ENCODE measurements around the gene RASAL1.

The RASAL1 gene, protein sequence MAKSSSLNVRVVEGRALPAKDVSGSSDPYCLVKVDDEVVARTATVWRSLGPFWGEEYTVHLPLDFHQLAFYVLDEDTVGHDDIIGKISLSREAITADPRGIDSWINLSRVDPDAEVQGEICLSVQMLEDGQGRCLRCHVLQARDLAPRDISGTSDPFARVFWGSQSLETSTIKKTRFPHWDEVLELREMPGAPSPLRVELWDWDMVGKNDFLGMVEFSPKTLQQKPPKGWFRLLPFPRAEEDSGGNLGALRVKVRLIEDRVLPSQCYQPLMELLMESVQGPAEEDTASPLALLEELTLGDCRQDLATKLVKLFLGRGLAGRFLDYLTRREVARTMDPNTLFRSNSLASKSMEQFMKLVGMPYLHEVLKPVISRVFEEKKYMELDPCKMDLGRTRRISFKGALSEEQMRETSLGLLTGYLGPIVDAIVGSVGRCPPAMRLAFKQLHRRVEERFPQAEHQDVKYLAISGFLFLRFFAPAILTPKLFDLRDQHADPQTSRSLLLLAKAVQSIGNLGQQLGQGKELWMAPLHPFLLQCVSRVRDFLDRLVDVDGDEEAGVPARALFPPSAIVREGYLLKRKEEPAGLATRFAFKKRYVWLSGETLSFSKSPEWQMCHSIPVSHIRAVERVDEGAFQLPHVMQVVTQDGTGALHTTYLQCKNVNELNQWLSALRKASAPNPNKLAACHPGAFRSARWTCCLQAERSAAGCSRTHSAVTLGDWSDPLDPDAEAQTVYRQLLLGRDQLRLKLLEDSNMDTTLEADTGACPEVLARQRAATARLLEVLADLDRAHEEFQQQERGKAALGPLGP

GRCh38 chr12:113135178-113136127 is at the start of gene RASAL1:
RASAL1 (minus strand) TSS chr12:113135761; CDS start chr12:113135462, 299 bp downstream.
- peak; percentile 52 for DNase-seq

GRCh38 chr12:113184900-113185179 is 49.3 kb upstream of the RASAL1 start:
- DNase-seq, result peak; percentile 78

GRCh38 chr12:113184098-113184899 is 48.7 kb upstream of the RASAL1 start:
- DNase-seq, result no peak

- no peak for DNase-seq
These were observed 47.5 kb upstream of the RASAL1 start for GRCh38 chr12:113183030-113183589.

DNA sequence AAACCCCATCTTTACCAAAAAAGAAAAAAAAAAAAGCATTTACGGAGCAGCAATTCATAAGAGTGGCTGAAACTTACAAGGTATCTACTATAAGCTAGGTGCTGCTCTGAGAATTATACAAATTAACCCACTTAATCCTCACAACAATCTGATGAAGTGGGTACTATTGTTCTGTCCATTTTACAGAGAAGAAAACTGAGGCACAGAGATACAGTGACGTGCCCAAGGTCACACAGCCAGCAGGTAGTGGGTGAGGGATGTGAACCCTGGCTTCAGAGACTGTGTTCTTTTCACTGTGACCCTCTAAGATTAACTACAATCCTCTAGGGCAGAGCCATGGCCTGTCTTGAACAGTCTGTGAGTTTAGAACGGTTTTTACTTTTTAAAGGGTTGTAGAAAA is 46.4 kb upstream of the RASAL1 start:
- no peak for DNase-seq

DNA sequence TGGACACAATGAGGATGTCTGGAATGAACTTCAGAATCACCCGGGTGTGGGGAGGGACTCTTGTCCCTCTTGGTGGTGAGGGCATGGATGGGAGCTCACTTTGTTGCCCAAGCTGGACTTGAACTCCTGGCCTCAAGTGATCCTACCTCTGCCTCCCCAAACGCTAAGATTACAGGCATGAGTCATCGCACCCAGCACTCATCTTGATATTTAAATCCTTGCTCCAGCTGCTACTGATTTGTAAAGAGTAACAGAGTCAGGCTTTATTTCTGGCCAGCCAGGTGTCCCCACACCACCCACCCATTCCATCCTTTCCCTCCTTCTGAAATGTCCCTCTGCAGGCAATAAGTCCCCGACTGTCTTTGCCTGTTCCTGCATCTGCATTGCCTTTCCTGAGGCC is 44.8 kb upstream of the RASAL1 start:
- no peak for DNase-seq

GRCh38 chr12:113179023-113179422 is 43.5 kb upstream of the RASAL1 start:
- no peak for DNase-seq

DNA sequence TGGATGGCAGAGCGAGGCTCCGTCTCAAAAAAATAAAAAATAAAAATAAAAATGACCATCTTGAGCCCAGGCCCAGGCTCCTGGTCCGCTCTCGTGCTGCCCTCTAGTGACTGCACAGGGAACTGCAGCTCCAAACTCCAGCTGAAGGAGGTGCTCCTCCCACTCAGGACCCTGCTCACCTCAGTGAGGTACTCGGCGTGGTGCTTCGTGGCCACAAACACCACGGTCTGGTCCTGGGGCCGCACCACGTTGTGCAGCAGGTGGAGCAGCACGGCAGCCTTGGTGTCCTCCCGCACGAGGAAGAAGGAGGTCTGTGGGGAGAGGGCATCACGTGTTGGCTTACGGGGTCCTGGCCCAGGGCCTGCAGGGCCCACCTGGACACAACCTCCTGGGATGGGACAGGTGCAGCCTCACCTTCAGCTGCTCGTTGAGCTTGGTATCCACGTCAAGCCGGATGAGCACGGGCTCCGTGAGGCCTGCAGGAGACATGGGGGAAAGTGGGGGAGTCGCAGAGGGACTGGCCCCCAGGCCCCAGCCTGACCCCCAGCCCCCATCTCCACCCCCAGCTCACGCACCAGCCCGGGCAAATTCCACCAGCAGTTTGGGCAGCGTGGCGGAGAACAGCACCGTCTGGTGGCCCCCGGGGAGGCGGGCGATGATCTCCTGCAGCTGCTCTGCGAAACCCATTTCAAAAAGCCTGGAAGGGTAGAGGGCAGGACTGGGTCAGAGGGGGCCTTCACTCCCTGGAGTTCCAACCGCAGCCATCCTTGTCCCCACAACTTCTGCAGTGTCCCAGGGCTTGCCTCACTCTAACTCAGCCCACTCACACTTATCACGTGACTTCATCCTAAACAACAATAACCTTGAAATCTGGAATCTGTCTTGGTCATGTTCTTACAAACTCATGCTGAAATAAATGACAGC is 39.2 kb upstream of the RASAL1 start:
- peak; percentile 58 for DNase-seq

DNA sequence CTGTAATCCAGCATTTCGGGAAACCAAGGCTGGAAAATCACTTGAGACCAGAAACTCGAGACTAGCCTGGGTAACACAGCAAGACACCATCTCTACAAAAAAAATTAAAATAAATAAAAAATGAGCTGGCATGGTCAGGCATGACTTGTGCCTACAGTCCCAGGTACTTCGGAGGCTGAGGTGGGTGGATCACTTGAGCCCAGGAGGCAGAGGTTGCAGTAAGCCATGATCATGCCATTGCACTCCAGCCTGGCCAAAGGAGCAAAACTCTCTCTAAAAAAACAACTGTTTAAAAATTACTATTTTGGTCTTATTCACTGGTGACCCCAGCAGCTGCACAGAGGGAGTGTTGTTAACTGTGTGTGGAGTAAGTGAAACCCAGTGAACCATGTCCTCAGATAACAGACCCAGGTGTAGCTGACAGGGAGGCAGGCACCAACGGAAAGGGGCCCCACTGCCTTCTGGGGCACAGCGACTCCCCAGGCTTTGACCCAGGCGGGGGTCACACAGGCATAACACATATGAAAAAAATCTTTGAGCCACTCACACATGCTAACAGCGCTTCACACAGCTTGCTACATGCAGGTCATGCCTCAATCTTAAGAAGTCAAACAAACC is 37.6 kb upstream of the RASAL1 start:
- no peak for DNase-seq

DNA sequence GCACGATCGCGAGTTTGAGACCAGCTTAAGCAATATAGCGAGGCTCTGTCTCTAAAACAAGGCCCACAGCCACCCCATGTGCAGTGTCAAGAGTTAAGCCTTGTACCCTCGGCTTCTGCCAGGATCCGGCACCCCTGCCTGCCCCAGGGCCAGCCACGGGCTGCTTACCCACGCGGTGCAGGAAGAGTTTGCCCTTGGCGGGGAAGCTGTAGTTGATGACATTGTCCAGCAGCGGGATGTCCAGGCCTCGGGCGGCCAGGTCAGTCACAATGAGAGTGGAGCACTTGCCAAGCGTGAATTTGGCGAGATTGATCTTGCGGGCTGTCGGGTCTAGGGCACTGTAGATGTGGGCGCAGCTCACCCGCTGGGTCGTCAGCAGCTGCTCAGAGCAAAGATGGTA is 36.6 kb upstream of the RASAL1 start:
- no peak for DNase-seq

DNA sequence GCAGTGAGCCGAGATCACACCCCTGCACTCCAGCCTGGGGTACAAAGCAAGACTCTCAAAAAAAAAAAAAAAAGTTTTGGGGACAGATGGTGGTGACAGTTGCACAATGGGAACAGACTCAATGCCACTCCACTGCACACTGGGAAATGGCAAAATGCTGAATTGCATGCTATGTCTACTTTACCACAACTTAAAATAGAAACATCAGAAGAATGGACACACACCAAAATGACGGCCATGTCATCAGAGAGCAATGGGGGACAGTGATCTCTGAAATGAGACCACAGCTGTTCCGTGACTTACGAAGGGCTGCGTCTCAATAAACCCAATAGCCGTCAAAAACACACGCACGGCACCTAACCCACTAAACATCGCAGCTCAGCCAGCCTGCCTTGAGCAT is 36.0 kb upstream of the RASAL1 start:
- DNase-seq, result no peak

GRCh38 chr12:113170926-113171325 is 35.4 kb upstream of the RASAL1 start:
- no peak for DNase-seq

DNA sequence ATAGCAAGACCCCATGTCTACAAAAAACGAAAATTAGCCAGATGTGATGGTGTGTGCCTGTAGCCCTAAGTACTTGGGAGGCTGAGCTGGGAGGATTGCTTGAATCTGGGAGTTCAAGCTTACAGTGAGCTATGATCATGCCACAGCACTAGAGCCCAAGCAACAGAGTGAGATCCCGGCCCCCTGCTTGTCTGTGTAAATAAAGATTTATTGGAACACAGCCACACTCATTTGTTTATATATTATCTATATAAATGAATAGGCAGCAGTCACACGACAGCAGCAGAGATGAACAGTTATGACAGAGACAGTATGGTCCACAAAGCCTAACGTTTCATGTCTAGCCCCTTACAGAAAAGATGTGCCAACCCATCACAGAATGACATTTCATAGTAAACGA is 34.9 kb upstream of the RASAL1 start:
- no peak for DNase-seq

DNA sequence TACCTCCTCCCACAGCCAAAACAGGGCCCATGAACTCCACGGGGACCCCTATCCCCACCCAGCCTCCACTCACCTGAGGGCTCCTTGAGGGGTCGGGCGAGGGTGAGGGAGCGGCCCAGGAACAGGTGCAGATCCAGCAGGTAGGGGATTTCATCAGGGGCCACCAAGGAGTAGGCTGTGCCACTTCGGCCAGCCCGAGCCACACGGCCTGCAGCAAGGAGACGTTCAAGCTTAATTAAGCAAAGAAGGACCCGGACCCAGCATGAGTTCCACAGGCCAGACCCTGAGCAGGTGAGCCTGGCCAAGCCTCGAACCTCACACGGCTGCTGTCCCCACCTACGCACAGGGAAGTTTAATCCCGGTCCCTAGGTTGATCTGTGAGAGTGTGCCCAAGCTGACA is 34.1 kb upstream of the RASAL1 start:
- no peak for DNase-seq

GRCh38 chr12:113167868-113168267 is 32.3 kb upstream of the RASAL1 start:
- no peak for DNase-seq

- no peak for DNase-seq
These were observed 30.2 kb upstream of the RASAL1 start for GRCh38 chr12:113165521-113166450.

DNA sequence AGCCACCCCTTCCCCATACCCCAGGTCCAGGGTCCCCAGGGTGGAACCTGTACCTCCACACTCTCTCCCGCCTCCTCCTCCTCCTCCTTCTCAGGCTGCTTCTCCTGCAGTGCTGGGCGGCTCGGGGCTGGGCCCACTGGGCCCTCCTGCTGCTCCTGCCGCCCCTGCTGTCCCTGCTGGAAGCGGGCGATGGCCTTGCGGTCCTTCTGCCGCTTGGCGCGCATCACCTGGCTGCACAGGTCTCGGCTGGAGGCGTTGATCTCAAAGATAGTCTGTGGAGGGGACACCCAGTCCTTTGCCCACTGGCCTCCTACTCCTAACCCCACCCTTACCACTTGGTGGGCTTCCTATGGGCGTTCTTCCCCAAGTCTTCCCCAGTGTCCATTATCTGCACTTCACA is 28.5 kb upstream of the RASAL1 start:
- no peak for DNase-seq

DNA sequence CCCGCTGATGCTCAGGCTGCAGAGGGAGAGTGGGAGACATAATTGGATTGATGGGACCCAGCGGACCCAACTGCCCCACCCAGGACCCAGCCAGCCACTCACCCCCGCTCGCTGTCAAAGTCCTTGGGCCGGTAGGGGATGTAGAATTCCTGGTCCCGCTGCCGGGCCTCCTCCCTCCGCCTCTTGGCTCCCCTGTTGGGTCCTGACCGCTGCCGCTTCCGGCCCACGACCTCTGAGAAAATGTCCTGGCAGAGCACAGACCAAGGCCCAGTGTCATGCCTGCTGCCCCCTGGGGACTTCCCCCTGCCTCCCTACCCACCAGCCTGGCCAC is 27.4 kb upstream of the RASAL1 start:
- no peak for DNase-seq

Data from NCI-H2227 treated with DMSO at 0.1 percent for 48 hours (cell line).